ENCODE measurements around the gene SGSM1. TPM values are rescaled to one million over a fixed set of nuclear protein-coding genes. Genes with fewer than 3 reads are reported as not detected.

Gene SGSM1
- total and polyA plus RNA-seq, 12 donors: 1.1 to 14.3 (median 7.8) TPM

- Histone ChIP-seq H3K9me3 (peaks cover 0 to 1% (median 0%) of the 10 kb centered on the region in 11 donors), H3K27me3 (peaks cover 0 to 17% (median 8%) of the 10 kb centered on the region in 7 donors)
Observed at GRCh38 chr22:24776525-24776924, 29.5 kb upstream of the SGSM1 start.

GRCh38 chr22:24789516-24789915 lies 16.5 kb upstream of the SGSM1 start:
- no peak for TF ChIP-seq CTCF (IDR thresholded peaks at IDR 0.05)
- ATAC-seq (no peak), DNase-seq (no peak)
- H3K27me3 ChIP-seq: no peaks in the 10 kb centered on the region
- no peaks in the 10 kb centered on the region for H3K36me3 ChIP-seq
- no peaks in the 10 kb centered on the region for H3K9me3 ChIP-seq
- 78 to 84% methylated on average over 3 of the region's 3 CpGs for WGBS, 2 donors
- H3K4me1 ChIP-seq: no peaks in the 10 kb centered on the region
- intact Hi-C loops (cut with DNase I): no loop called here
- no peak overlapping the region for H3K27ac ChIP-seq
- H3K4me3 ChIP-seq: no peak overlapping the region

More at GRCh38 chr22:24776525-24776924, 29.5 kb upstream of the SGSM1 start:
- no peak for TF ChIP-seq CTCF (IDR thresholded peaks at IDR 0.05)
- Histone ChIP-seq H3K4me3 (no peak overlapping the region), H3K27ac (no peak overlapping the region), H3K4me1 (no peaks in the 10 kb centered on the region), H3K36me3 (no peaks in the 10 kb centered on the region)
- intact Hi-C loops (cut with DNase I): loop anchor here in 3 of 10 donors (10.0 kb wide), 2 partner anchors 58 to 278 kb away; no protein-coding TSS in a partner anchor
- DNase-seq (no peak), ATAC-seq (no peak)
- WGBS, 2 donors: 52 to 54% methylated on average over 5 of the region's 5 CpGs

- intact Hi-C loops (cut with DNase I): no loop called here
- Histone ChIP-seq H3K36me3 (no peaks in the 10 kb centered on the region), H3K4me1 (no peaks in the 10 kb centered on the region), H3K4me3 (no peak overlapping the region), H3K9me3 (no peaks in the 10 kb centered on the region), H3K27me3 (no peaks in the 10 kb centered on the region), H3K27ac (no peak overlapping the region)
- 86 to 90% methylated on average over 6 of the region's 6 CpGs for WGBS, 2 donors
- no peak for ATAC-seq
- no peak for DNase-seq
- TF ChIP-seq CTCF (IDR thresholded peaks at IDR 0.05): no peak
Observed at GRCh38 chr22:24791362-24791761, 14.6 kb upstream of the SGSM1 start.

- Histone ChIP-seq H3K36me3 (no peaks in the 10 kb centered on the region), H3K9me3 (no peaks in the 10 kb centered on the region), H3K4me3 (no peak overlapping the region), H3K27ac (no peak overlapping the region), H3K27me3 (no peaks in the 10 kb centered on the region), H3K4me1 (no peaks in the 10 kb centered on the region)
- no peak for DNase-seq
- 85 to 88% methylated on average over 3 of the region's 3 CpGs for WGBS, 2 donors
- no peak for ATAC-seq
- no peak for TF ChIP-seq CTCF (IDR thresholded peaks at IDR 0.05)
- intact Hi-C loops (cut with DNase I): no loop called here
Observed at GRCh38 chr22:24796056-24796455, 10.0 kb upstream of the SGSM1 start.

Measured in heart right ventricle (tissue), 16 donors.